GM23338 (cell line): ENCODE data around the gene CBLN3.

ENCODE experiments used
- EZH2 ChIP-seq: fragments of 200-600 bp; sonication (generic); IDR thresholded peaks from one replicate; pipeline ENCODE4 v1.8.0; 2017; ENCODE audit warnings: antibody characterized with exemption, mild to moderate bottlenecking, low read depth; ENCODE audit not compliant: unreplicated experiment
- POLR2AphosphoS5 ChIP-seq: IDR thresholded peaks from 2 replicates; pipeline ENCODE4 v1.6.1; 2016; ENCODE audit warnings: antibody characterized with exemption, low read depth
- ZNF331 ChIP-seq: fragments of 250-450 bp; sonication (Bioruptor Pico); IDR thresholded peaks from 2 replicates; pipeline ENCODE4 v1.5.0; 2020; ENCODE audit warnings: low read depth, mild to moderate bottlenecking, moderate library complexity
- ZNF462 ChIP-seq: fragments of 250-450 bp; sonication (Bioruptor Pico); IDR thresholded peaks from 2 replicates; pipeline ENCODE4 v1.5.0; 2020; ENCODE audit warnings: mild to moderate bottlenecking, moderate library complexity
- TF ChIP-seq, protein P1 (sequence below), 2 experiments: fragments of 200-600 bp in 1 of 2; sonication (generic) in 1 of 2; conservative IDR thresholded peaks; 2 replicates each; pipeline versions ENCODE4 v1.5.1 to v1.6.1; 2016 to 2017; ENCODE audit warnings: antibody characterized with exemption in 2 of 2, low read depth in 2 of 2, mild to moderate bottlenecking in 2 of 2, moderate library complexity in 1 of 2
- TF ChIP-seq, protein P2 (sequence below): IDR thresholded peaks from one replicate; pipeline ENCODE4 v1.6.1; 2018; ENCODE audit warnings: antibody characterized with exemption; ENCODE audit not compliant: unreplicated experiment

DNA sequence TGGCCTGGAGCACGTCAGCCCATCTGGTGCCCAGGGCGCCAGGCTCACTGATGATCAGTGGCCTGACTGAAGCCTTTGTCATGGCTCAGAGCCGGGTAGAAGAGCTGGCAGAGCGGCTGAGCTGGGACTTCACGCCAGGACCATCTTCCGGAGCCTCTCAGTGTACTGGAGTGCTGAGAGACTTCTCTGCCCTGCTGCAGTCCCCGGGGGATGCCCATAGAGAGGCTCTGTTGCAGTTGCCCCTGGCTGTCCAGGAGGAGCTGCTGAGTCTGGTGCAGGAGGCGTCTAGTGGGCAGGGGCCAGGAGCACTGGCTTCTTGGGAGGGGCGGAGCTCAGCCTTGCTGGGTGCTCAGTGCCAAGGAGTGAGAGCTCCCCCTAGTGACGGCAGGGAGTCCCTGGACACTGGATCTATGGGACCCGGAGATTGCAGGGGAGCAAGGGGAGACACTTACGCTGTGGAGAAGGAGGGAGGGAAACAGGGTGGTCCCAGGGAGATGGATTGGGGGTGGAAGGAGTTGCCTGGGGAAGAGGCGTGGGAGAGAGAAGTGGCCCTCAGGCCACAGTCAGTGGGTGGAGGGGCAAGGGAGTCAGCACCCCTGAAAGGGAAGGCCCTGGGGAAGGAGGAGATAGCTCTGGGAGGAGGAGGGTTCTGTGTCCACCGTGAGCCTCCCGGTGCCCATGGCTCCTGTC lies 2.2 kb upstream of the CBLN3 start:
- TF ChIP-seq POLR2AphosphoS5 (no peak), EZH2 (no peak), ZNF462 (peak; percentile 21; the same call in 1 of the 2 replicates), ZNF331 (CRISPR knock-in tag) (no peak)
- TF ChIP-seq, protein P1, sequence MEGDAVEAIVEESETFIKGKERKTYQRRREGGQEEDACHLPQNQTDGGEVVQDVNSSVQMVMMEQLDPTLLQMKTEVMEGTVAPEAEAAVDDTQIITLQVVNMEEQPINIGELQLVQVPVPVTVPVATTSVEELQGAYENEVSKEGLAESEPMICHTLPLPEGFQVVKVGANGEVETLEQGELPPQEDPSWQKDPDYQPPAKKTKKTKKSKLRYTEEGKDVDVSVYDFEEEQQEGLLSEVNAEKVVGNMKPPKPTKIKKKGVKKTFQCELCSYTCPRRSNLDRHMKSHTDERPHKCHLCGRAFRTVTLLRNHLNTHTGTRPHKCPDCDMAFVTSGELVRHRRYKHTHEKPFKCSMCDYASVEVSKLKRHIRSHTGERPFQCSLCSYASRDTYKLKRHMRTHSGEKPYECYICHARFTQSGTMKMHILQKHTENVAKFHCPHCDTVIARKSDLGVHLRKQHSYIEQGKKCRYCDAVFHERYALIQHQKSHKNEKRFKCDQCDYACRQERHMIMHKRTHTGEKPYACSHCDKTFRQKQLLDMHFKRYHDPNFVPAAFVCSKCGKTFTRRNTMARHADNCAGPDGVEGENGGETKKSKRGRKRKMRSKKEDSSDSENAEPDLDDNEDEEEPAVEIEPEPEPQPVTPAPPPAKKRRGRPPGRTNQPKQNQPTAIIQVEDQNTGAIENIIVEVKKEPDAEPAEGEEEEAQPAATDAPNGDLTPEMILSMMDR (conservative IDR thresholded peaks at IDR 0.05; ENCODE audit: low read depth in 2 of 2): peak; percentile 97 to 99
- TF ChIP-seq, protein P2, sequence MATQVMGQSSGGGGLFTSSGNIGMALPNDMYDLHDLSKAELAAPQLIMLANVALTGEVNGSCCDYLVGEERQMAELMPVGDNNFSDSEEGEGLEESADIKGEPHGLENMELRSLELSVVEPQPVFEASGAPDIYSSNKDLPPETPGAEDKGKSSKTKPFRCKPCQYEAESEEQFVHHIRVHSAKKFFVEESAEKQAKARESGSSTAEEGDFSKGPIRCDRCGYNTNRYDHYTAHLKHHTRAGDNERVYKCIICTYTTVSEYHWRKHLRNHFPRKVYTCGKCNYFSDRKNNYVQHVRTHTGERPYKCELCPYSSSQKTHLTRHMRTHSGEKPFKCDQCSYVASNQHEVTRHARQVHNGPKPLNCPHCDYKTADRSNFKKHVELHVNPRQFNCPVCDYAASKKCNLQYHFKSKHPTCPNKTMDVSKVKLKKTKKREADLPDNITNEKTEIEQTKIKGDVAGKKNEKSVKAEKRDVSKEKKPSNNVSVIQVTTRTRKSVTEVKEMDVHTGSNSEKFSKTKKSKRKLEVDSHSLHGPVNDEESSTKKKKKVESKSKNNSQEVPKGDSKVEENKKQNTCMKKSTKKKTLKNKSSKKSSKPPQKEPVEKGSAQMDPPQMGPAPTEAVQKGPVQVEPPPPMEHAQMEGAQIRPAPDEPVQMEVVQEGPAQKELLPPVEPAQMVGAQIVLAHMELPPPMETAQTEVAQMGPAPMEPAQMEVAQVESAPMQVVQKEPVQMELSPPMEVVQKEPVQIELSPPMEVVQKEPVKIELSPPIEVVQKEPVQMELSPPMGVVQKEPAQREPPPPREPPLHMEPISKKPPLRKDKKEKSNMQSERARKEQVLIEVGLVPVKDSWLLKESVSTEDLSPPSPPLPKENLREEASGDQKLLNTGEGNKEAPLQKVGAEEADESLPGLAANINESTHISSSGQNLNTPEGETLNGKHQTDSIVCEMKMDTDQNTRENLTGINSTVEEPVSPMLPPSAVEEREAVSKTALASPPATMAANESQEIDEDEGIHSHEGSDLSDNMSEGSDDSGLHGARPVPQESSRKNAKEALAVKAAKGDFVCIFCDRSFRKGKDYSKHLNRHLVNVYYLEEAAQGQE: no peak
